ENCODE results near the gene PHF23.

Gene PHF23

GRCh38 chr17:7222972-7223292 lies 16.3 kb downstream of the PHF23 start:
- no peak overlapping the region for H3K4me3 ChIP-seq (ENCODE audit: low read depth, low read length)
- no peak for TF ChIP-seq CTCF (IDR thresholded peaks at IDR 0.05; ENCODE audit: borderline replicate concordance, insufficient read depth, low read depth, low read length)

DNA sequence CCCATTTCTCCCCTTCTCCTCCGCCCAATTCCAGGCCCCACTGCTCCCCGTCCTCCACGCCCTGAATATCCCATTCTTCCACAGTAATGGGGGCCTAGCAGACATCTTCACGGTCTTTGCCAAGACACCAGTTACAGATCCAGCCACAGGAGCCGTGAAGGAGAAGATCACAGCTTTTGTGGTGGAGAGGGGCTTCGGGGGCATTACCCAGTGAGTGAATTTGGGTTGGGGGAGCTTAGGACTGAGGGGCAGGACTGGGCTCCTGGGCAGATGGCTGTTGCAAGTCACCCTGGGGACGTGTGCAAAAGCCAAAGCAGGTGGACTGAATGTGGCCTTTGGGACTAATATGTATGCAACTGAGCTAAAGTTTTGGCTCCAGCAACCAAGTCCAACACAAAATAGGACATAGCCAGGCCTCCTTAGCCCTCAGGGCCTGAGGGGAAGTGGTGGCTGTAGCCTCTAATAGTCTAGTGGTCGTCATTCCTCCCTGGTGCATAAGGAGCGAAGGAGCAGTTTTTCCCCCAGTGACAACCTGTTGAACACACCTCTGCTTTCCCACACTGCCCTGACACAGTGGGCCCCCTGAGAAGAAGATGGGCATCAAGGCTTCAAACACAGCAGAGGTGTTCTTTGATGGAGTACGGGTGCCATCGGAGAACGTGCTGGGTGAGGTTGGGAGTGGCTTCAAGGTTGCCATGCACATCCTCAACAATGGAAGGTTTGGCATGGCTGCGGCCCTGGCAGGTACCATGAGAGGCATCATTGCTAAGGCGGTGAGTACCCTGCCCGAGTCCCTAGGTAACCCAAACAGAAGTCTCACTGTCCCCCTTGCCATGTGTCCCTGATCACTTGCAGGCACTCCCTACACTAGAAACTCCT lies 16.9 kb downstream of the PHF23 start:
- no peak overlapping the region for H3K4me3 ChIP-seq (ENCODE audit: low read depth, low read length)
- no peak for TF ChIP-seq CTCF (IDR thresholded peaks at IDR 0.05; ENCODE audit: borderline replicate concordance, insufficient read depth, low read depth, low read length)

DNA sequence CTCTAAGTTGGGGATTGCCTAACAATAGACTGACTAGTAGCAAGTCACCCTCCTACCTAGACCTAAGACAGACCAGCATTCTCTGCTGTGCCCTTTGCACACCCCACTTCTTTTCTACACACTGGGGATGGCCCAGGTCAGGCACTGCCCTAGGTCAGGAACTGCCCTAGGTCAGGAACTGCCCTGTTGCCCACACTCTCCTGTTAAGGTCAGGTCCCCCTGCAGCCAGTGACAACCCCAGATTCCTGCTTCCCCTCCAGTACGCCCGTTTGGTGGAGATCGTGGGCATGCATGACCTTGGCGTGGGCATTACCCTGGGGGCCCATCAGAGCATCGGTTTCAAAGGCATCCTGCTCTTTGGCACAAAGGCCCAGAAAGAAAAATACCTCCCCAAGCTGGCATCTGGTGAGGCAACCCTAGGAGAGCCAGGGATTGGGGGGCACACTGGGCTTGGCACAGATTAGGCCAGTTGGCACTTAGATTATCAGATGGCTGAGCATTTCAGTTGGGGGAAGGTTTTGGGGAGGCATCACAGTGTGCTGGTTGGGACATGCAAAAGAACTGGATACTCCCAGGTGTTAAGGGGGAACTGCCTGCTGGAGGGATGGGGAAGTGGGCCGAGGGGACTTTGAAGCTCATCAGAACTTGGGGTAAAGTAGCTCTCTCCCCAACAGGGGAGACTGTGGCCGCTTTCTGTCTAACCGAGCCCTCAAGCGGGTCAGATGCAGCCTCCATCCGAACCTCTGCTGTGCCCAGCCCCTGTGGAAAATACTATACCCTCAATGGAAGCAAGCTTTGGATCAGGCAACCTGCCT lies 17.8 kb downstream of the PHF23 start:
- no peak for TF ChIP-seq CTCF (IDR thresholded peaks at IDR 0.05; ENCODE audit: borderline replicate concordance, insufficient read depth, low read depth, low read length)
- H3K4me3 ChIP-seq (ENCODE audit: low read depth, low read length), result no peak overlapping the region

- TF ChIP-seq CTCF (IDR thresholded peaks at IDR 0.05; ENCODE audit: borderline replicate concordance, insufficient read depth, low read depth, low read length), result peak; percentile 60
- H3K4me3 ChIP-seq (ENCODE audit: low read depth, low read length), result peak overlapping the region; percentile 90
These were observed 18.5 kb downstream of the PHF23 start for GRCh38 chr17:7220593-7221277.

DNA sequence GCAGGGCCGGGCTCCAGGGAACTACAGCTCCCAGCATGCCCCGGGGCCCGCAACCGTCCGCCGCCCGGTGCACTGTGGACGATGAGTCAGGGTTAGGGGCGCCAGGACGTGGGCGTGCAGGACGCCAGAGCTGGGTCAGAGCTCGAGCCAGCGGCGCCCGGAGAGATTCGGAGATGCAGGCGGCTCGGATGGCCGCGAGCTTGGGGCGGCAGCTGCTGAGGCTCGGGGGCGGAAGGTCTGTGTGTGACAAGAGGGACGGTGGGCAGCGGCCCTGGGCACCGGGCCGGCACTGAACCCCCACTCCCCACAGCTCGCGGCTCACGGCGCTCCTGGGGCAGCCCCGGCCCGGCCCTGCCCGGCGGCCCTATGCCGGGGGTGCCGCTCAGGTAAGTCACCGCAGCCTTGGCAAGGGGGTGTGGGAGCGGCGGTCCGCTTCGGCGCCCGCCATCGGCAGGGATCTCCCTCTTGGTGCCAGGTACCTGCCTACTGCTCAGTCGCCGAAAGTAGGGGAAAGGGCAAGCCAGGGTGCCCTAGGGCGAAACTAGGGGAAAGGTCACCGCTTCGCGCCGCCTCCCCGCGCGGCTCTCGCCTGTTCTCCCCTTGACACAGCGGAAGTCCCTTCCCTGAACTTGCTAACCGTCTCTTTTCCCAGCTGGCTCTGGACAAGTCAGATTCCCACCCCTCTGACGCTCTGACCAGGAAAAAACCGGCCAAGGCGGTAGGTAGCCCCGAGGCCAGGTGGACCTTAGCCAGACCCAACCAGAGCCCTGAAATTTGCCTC lies 19.3 kb downstream of the PHF23 start, which contains the start of the genes ACADVL and DLG4:
TSS of gene ACADVL (plus strand) at position 127 of the 781 bp plus-strand sequence. CDS start at position 174, 47 bp downstream.
TSS of gene DLG4 (minus strand) at position 25 of the 781 bp plus-strand sequence.
- H3K4me3 ChIP-seq (ENCODE audit: low read depth, low read length), result peak within 1 kb of the TSS; percentile 90
- no peak for TF ChIP-seq CTCF (IDR thresholded peaks at IDR 0.05; ENCODE audit: borderline replicate concordance, insufficient read depth, low read depth, low read length)

DNA sequence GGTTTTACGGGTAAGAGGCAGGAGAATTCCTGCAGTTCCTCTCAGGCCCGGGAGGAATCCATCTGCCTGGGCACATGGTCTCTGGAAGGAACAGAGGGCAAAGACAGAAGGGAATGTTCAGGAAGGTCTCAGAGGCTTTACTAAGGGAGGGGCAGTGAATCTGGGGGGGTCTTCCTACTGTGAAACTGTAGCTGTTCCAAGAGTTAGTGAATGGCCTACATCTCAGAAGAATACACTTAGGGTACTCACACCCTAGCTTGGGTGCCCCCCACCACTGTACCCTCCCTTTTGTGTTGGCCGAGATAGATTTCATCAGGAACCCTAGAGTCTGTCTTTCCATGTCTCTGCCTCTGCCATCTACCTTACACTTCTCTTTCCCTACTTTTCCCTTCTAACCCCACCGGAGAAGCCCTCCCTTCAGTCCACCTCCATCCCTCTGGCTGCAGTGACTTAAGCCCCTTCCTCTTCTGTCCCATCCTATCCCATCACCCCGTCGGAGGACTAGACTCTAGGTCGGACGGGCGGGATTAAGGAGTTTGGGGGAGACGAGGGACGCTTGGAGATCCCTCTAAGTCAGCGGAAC lies 19.9 kb downstream of the PHF23 start:
- peak overlapping the region; percentile 90 for H3K4me3 ChIP-seq (ENCODE audit: low read depth, low read length)
- TF ChIP-seq CTCF (IDR thresholded peaks at IDR 0.05; ENCODE audit: borderline replicate concordance, insufficient read depth, low read depth, low read length), result no peak
